C4-2B (cell line): ENCODE results near the gene AGBL1.
A peak's percentile ranks its signal among the peaks of the same experiment; 100 is the strongest.

ENCODE experiments used
- CTCF ChIP-seq: fragments of 450-650 bp; conservative IDR thresholded peaks from 2 replicates; pipeline ENCODE4 v1.5.1; 2017; ENCODE audit warnings: mild to moderate bottlenecking
- ZFX ChIP-seq: fragments of 450-650 bp; IDR thresholded peaks from 2 replicates; pipeline ENCODE4 v1.6.1; 2017

GRCh38 chr15:86139828-86140227 lies 60.2 kb downstream of the AGBL1 start:
- TF ChIP-seq CTCF: peak; percentile 72
- no peak for TF ChIP-seq ZFX
